ENCODE data around the gene USH1C.

Gene USH1C

GRCh38 chr11:17524221-17524620 lies 20.0 kb downstream of the USH1C start:
- H3K4me1 ChIP-seq (ENCODE audit: low read length), result no peaks in the 10 kb centered on the region
- no peak for DNase-seq
- no peak overlapping the region for H3K27ac ChIP-seq (ENCODE audit: low read length)
- H3F3A ChIP-seq (ENCODE audit: insufficient read depth, low read length), result no peaks in the 10 kb centered on the region
- H4K20me1 ChIP-seq (ENCODE audit: insufficient read depth, low read length), result no peaks in the 10 kb centered on the region
- H3K79me2 ChIP-seq (ENCODE audit: low read length), result no peaks in the 10 kb centered on the region
- TF ChIP-seq EZH2phosphoT487 (IDR thresholded peaks at IDR 0.05; ENCODE audit: low read length), result no peak
- no peak for TF ChIP-seq CTCF (IDR thresholded peaks at IDR 0.05; ENCODE audit: low read length)
- TF ChIP-seq EZH2 (optimal IDR thresholded peaks at IDR 0.05; ENCODE audit: low read depth, low read length), result no peak
- no peak overlapping the region for H2AFZ ChIP-seq (ENCODE audit: low read length)
- H3K4me2 ChIP-seq (ENCODE audit: low read depth, low read length), result no peak overlapping the region
- no peak overlapping the region for H3K4me3 ChIP-seq (ENCODE audit: low read length)
- peaks cover 20% of the 10 kb centered on the region for H3K27me3 ChIP-seq (replicated peaks; ENCODE audit: insufficient read depth, low read length)
- H3K9ac ChIP-seq (ENCODE audit: low read length), result no peak overlapping the region
- no peaks in the 10 kb centered on the region for H3K9me3 ChIP-seq (replicated peaks; ENCODE audit: insufficient read depth, low read length)
- no peaks in the 10 kb centered on the region for H3K9me2 ChIP-seq (replicated peaks; ENCODE audit: insufficient read depth, low read length)
- no peaks in the 10 kb centered on the region for H3K36me3 ChIP-seq (replicated peaks; ENCODE audit: insufficient read depth, low read length)

DNA sequence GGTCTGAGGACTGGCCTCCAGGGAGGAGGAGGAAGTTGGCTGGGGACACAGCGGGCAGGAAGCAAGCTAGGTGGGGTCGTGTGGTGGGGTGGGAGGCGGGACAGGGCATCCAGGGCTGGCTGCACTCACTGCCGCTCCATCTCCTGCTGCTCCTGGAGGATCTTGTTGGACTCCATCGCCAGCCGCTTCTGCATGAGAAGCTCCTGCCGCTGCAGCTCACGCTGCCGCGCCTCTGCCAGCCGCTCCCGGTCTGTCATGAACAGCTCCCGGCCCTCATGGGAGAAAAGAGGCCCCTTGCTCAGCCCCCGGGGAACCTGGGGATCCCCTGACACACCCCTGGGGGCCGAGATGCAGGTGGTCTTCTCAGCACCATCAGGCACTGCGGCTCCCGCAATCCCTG lies 21.6 kb downstream of the USH1C start:
- Histone ChIP-seq H3K79me2 (ENCODE audit: low read length) (no peaks in the 10 kb centered on the region), H3F3A (ENCODE audit: insufficient read depth, low read length) (no peaks in the 10 kb centered on the region), H3K9ac (ENCODE audit: low read length) (no peak overlapping the region), H3K9me3 (replicated peaks; ENCODE audit: insufficient read depth, low read length) (no peaks in the 10 kb centered on the region), H3K4me2 (ENCODE audit: low read depth, low read length) (no peak overlapping the region), H4K20me1 (ENCODE audit: insufficient read depth, low read length) (no peaks in the 10 kb centered on the region), H3K9me2 (replicated peaks; ENCODE audit: insufficient read depth, low read length) (no peaks in the 10 kb centered on the region), H3K4me1 (ENCODE audit: low read length) (no peaks in the 10 kb centered on the region), H3K36me3 (replicated peaks; ENCODE audit: insufficient read depth, low read length) (no peaks in the 10 kb centered on the region), H3K27ac (ENCODE audit: low read length) (no peak overlapping the region), H3K27me3 (replicated peaks; ENCODE audit: insufficient read depth, low read length) (peaks cover 11% of the 10 kb centered on the region; the same call in 1 of the 2 replicates), H3K4me3 (ENCODE audit: low read length) (no peak overlapping the region), H2AFZ (ENCODE audit: low read length) (no peak overlapping the region)
- TF ChIP-seq EZH2phosphoT487 (IDR thresholded peaks at IDR 0.05; ENCODE audit: low read length) (no peak), EZH2 (optimal IDR thresholded peaks at IDR 0.05; ENCODE audit: low read depth, low read length) (no peak), CTCF (IDR thresholded peaks at IDR 0.05; ENCODE audit: low read length) (no peak)
- no peak for DNase-seq

- H3K9me3 ChIP-seq (replicated peaks; ENCODE audit: insufficient read depth, low read length), result no peaks in the 10 kb centered on the region
- H3K27ac ChIP-seq (ENCODE audit: low read length), result no peak overlapping the region
- H3K27me3 ChIP-seq (replicated peaks; ENCODE audit: insufficient read depth, low read length), result peaks cover 11% of the 10 kb centered on the region; the same call in 1 of the 2 replicates
- no peak overlapping the region for H2AFZ ChIP-seq (ENCODE audit: low read length)
- H3K4me2 ChIP-seq (ENCODE audit: low read depth, low read length), result no peak overlapping the region
- H3K79me2 ChIP-seq (ENCODE audit: low read length), result no peaks in the 10 kb centered on the region
- H3K9ac ChIP-seq (ENCODE audit: low read length), result no peak overlapping the region
- H3K9me2 ChIP-seq (replicated peaks; ENCODE audit: insufficient read depth, low read length), result no peaks in the 10 kb centered on the region
- no peaks in the 10 kb centered on the region for H3K4me1 ChIP-seq (ENCODE audit: low read length)
- no peaks in the 10 kb centered on the region for H3F3A ChIP-seq (ENCODE audit: insufficient read depth, low read length)
- no peaks in the 10 kb centered on the region for H4K20me1 ChIP-seq (ENCODE audit: insufficient read depth, low read length)
- no peak overlapping the region for H3K4me3 ChIP-seq (ENCODE audit: low read length)
- no peak for DNase-seq
- no peaks in the 10 kb centered on the region for H3K36me3 ChIP-seq (replicated peaks; ENCODE audit: insufficient read depth, low read length)
- TF ChIP-seq EZH2 (optimal IDR thresholded peaks at IDR 0.05; ENCODE audit: low read depth, low read length) (no peak), CTCF (IDR thresholded peaks at IDR 0.05; ENCODE audit: low read length) (no peak), EZH2phosphoT487 (IDR thresholded peaks at IDR 0.05; ENCODE audit: low read length) (no peak)
These were observed 22.9 kb downstream of the USH1C start for GRCh38 chr11:17521106-17521900.

Measured in MM.1S (cell line).